Measurements from ENCODE around the gene MICALL2.

GRCh38 chr7:1492221-1492620, 33.0 kb upstream of the MICALL2 start:
- TF ChIP-seq CTCF (IDR thresholded peaks at IDR 0.05) (no peak), POLR2A (IDR thresholded peaks at IDR 0.05) (no peak)

All from right lobe of liver (tissue), 4 donors.